CD4-positive, alpha-beta T cell (primary cell): ENCODE results near the gene TMEM131. TPM values are rescaled to one million over a fixed set of nuclear protein-coding genes. Genes with fewer than 3 reads are reported as not detected.
"Not testable (repeated sequence)": the region's sequence is repeated elsewhere in the genome, so short reads cannot be mapped to it uniquely, and the experiment has no call there.

ENCODE experiments used
- ATAC-seq: fragments of 200-7000 bp; cut with Tn5 transposase; one replicate; pipeline ENCODE4 v1.10.0; 2022; ENCODE audit warnings: mild to moderate bottlenecking; ENCODE audit not compliant: poor library complexity
- CTCF ChIA-PET: fragments of 350-600 bp; sonication (Branson Sonifier 250); formaldehyde crosslinking; loops from one replicate; lab custom pipeline; 2021; ENCODE audit warnings: antibody characterized with exemption, inconsistent platforms; lab: Charles Lee
- POLR2A ChIA-PET: fragments of 350-600 bp; sonication (Branson Sonifier 250); formaldehyde crosslinking; loops from one replicate; lab custom pipeline; 2021; ENCODE audit warnings: antibody characterized with exemption, inconsistent platforms; lab: Charles Lee
- DNase-seq, 14 experiments: peaks; one replicate each; pipeline ENCODE4 v3.0.0-alpha.2; 2013 to 2020; ENCODE audit warnings: mixed read lengths in 2 of 14
- H3K27ac ChIP-seq, 2 donors: one replicate each; pipeline versions ENCODE4 v1.5.1 to v1.7.0; 2013; ENCODE audit warnings: low read length in 2 of 2, low read depth in 1 of 2, mild to moderate bottlenecking in 1 of 2
- H3K27me3 ChIP-seq, 2 experiments: 1 replicate in 1 of 2; 2 replicates in 1 of 2; pipeline versions ENCODE4 v1.6.1 to v1.7.0; 2013; ENCODE audit warnings: low read length in 2 of 2, control low read depth in 1 of 2, mild to moderate bottlenecking in 1 of 2, moderate library complexity in 1 of 2; ENCODE audit not compliant: insufficient read depth in 2 of 2, control insufficient read depth in 1 of 2
- H3K36me3 ChIP-seq: one replicate; pipeline ENCODE4 v1.6.1; 2013; ENCODE audit warnings: low read length, control low read depth; ENCODE audit not compliant: insufficient read depth
- H3K4me1 ChIP-seq: one replicate; pipeline ENCODE4 v1.6.1; 2013; ENCODE audit warnings: low read length, control low read depth; ENCODE audit not compliant: insufficient read depth
- H3K4me3 ChIP-seq: one replicate; pipeline ENCODE4 v1.5.1; 2013; ENCODE audit warnings: mild to moderate bottlenecking, low read length, moderate library complexity
- H3K9me3 ChIP-seq, 2 experiments: 1 replicate in 1 of 2; 2 replicates in 1 of 2; pipeline versions ENCODE4 v1.6.1 to v1.7.0; 2013; ENCODE audit warnings: low read length in 2 of 2, mild to moderate bottlenecking in 2 of 2, control low read depth in 1 of 2, moderate library complexity in 1 of 2; ENCODE audit not compliant: control insufficient read depth in 1 of 2, insufficient read depth in 1 of 2
- H3K27ac Mint-ChIP-seq: one replicate; pipeline ENCODE4 v1.8.0; 2020; ENCODE audit warnings: mixed read lengths
- H3K27me3 Mint-ChIP-seq: one replicate; pipeline ENCODE4 v1.8.0; 2021; ENCODE audit warnings: mixed read lengths
- H3K36me3 Mint-ChIP-seq: one replicate; pipeline ENCODE4 v1.8.0; 2021; ENCODE audit warnings: low read depth, mixed read lengths
- H3K4me1 Mint-ChIP-seq: one replicate; pipeline ENCODE4 v1.8.0; 2021; ENCODE audit warnings: low read depth, mixed read lengths
- H3K4me3 Mint-ChIP-seq: one replicate; pipeline ENCODE4 v1.8.0; 2020; ENCODE audit warnings: mild to moderate bottlenecking, mixed read lengths
- H3K9me3 Mint-ChIP-seq: one replicate; pipeline ENCODE4 v1.8.0; 2020; ENCODE audit warnings: mixed read lengths
- CTCF ChIP-seq: fragments of 200-600 bp; IDR thresholded peaks from one replicate; pipeline ENCODE4 v1.8.0; 2022; ENCODE audit warnings: antibody characterized with exemption, mild to moderate bottlenecking
- intact Hi-C, 2 experiments: fragments of 100-400 bp; cut with DNase I in 1 of 2; cut with micrococcal nuclease in 1 of 2; formaldehyde crosslinking; loops; one replicate each; pipeline versions ENCODE4 v1.15.1 to v1.9.0; 2023 to 2025; cut with DNase I, micrococcal nuclease
- total RNA-seq, 174 experiments: library from RNA in 2 of 174; stranded (reverse) in 2 of 174; gene quantifications; one replicate each; pipeline ENCODE4 v1.2.3 and lab custom pipeline; 2021 to 2026

The TMEM131 gene
- total RNA-seq, 2 experiments from 2014 or later, result 29.2 to 33.6 TPM

- Histone ChIP-seq H3K27me3 (no peaks in the 10 kb centered on the region), H3K27ac (no peak overlapping the region), H3K36me3 (no peaks in the 10 kb centered on the region), H3K4me1 (peaks cover 15% of the 10 kb centered on the region), H3K4me3 (no peak overlapping the region), H3K9me3 (no peaks in the 10 kb centered on the region)
- no peak for ATAC-seq
- Mint-ChIP-seq H3K4me1 (peaks cover 25% of the 10 kb centered on the region), H3K27ac (no peak overlapping the region), H3K4me3 (no peak overlapping the region), H3K36me3 (no peaks in the 10 kb centered on the region), H3K9me3 (no peaks in the 10 kb centered on the region), H3K27me3 (peaks cover 12% of the 10 kb centered on the region)
- no peak for TF ChIP-seq CTCF
- ChIA-PET POLR2A (no interaction called here), CTCF (no interaction called here)
- DNase-seq, result no peak
- intact Hi-C loops, result no loop called here
These were observed 30.5 kb upstream of the TMEM131 start for GRCh38 chr2:98026292-98026691.

GRCh38 chr2:98025481-98026037 is 29.8 kb upstream of the TMEM131 start:
- DNase-seq (no peak), ATAC-seq (no peak)
- Histone ChIP-seq H3K9me3 (no peaks in the 10 kb centered on the region), H3K27ac (no peak overlapping the region), H3K4me3 (no peak overlapping the region), H3K36me3 (no peaks in the 10 kb centered on the region), H3K4me1 (peaks cover 15% of the 10 kb centered on the region), H3K27me3 (no peaks in the 10 kb centered on the region)
- TF ChIP-seq CTCF, result no peak
- Mint-ChIP-seq H3K27me3 (peaks cover 12% of the 10 kb centered on the region), H3K36me3 (no peaks in the 10 kb centered on the region), H3K9me3 (no peaks in the 10 kb centered on the region), H3K4me1 (peaks cover 25% of the 10 kb centered on the region), H3K27ac (no peak overlapping the region), H3K4me3 (no peak overlapping the region)
- intact Hi-C loops, result no loop called here
- POLR2A ChIA-PET, result no interaction called here
- CTCF ChIA-PET, result no interaction called here

GRCh38 chr2:98022067-98022466 is 26.3 kb upstream of the TMEM131 start:
- H3K36me3 Mint-ChIP-seq, H3K36me3 ChIP-seq, H3K4me1 ChIP-seq, CTCF ChIA-PET, H3K27ac ChIP-seq, intact Hi-C loops, H3K4me3 Mint-ChIP-seq, POLR2A ChIA-PET, H3K4me3 ChIP-seq, H3K9me3 Mint-ChIP-seq, H3K27ac Mint-ChIP-seq, ATAC-seq, H3K27me3 ChIP-seq, H3K9me3 ChIP-seq, DNase-seq: not testable (repeated sequence)
- H3K27me3 Mint-ChIP-seq, result peaks cover 12% of the 10 kb centered on the region
- peaks cover 14% of the 10 kb centered on the region for H3K4me1 Mint-ChIP-seq
